Suprapubic skin (tissue), 4 donors: ENCODE results near the gene NLGN4Y. TPM values are rescaled to one million over a fixed set of nuclear protein-coding genes. Genes with fewer than 3 reads are reported as not detected.

Source experiments
- DNase-seq, 2 donors: peaks; one replicate each; pipeline ENCODE4 v3.0.0-alpha.2; 2019; ENCODE audit warnings: low spot score in 2 of 2
- H3K27ac ChIP-seq: fragments of 200-600 bp; sonication (generic); one replicate; pipeline ENCODE4 v1.5.1; 2019
- H3K27me3 ChIP-seq: fragments of 200-600 bp; sonication (generic); one replicate; pipeline ENCODE4 v1.5.1; 2019
- H3K36me3 ChIP-seq: fragments of 200-600 bp; sonication (generic); one replicate; pipeline ENCODE4 v1.5.1; 2019
- H3K4me1 ChIP-seq: fragments of 200-600 bp; sonication (generic); one replicate; pipeline ENCODE4 v1.5.1; 2019
- H3K4me3 ChIP-seq: fragments of 200-600 bp; sonication (generic); one replicate; pipeline ENCODE4 v1.5.1; 2019; ENCODE audit warnings: mild to moderate bottlenecking
- H3K9me3 ChIP-seq: fragments of 200-600 bp; sonication (generic); one replicate; pipeline ENCODE4 v1.5.1; 2019
- CTCF ChIP-seq, 2 donors: fragments of 200-600 bp in 1 of 2; fragments of 450-650 bp in 1 of 2; sonication (generic) in 1 of 2; IDR thresholded peaks; one replicate each; pipeline ENCODE4 v1.5.1; 2016 to 2019; ENCODE audit warnings: antibody characterized with exemption in 2 of 2, mild to moderate bottlenecking in 1 of 2, moderate library complexity in 1 of 2
- EP300 ChIP-seq: sonication (generic); formaldehyde crosslinking; IDR thresholded peaks from one replicate; pipeline ENCODE4 v1.6.1; 2017; ENCODE audit warnings: antibody characterized with exemption
- POLR2A ChIP-seq, 2 donors: fragments of 450-650 bp; IDR thresholded peaks; one replicate each; pipeline ENCODE4 v1.6.1; 2017; ENCODE audit warnings: antibody characterized with exemption in 2 of 2, mild to moderate bottlenecking in 2 of 2, moderate library complexity in 2 of 2
- POLR2AphosphoS5 ChIP-seq, 3 donors: sonication (generic); formaldehyde crosslinking; IDR thresholded peaks; one replicate each; pipeline ENCODE4 v1.6.1; 2017; ENCODE audit warnings: antibody characterized with exemption in 3 of 3
- WGBS: methylation state at CpG from one replicate; pipeline ENCODE4 v1.1.5; 2018; 5-methylcytosine and 5-hydroxymethylcytosine counted together
- total RNA-seq, 4 donors: library from RNA; depleted of rRNA; stranded (reverse); fragments of >200 nt; gene quantifications; one replicate each; pipeline ENCODE4 v1.1.0, GENCODE V29; 2016

NLGN4Y gene
- total RNA-seq: 10 to 100 TPM in 2 of 4 donors, not detected in 2; 10.7 to 11.1 TPM

- no peak for TF ChIP-seq POLR2AphosphoS5 (IDR thresholded peaks at IDR 0.05)
- TF ChIP-seq CTCF (IDR thresholded peaks at IDR 0.05): no peak
- no peak for TF ChIP-seq POLR2A (IDR thresholded peaks at IDR 0.05)
- no peak for TF ChIP-seq EP300
- no peaks in the 10 kb centered on the region for H3K4me1 ChIP-seq
- H3K4me3 ChIP-seq: peak within 1 kb of the TSS; percentile 62
- H3K27ac ChIP-seq: peak within 1 kb of the TSS; percentile 54
- no peaks in the 10 kb centered on the region for H3K27me3 ChIP-seq
- WGBS: no CpG with 5 or more reads among the region's 65 CpGs
- no peak for DNase-seq
- no peaks in the 10 kb centered on the region for H3K36me3 ChIP-seq
- H3K9me3 ChIP-seq: no peaks in the 10 kb centered on the region
Observed at GRCh38 chrY:14524272-14525231, at the start of gene NLGN4Y. TSS of gene NLGN4Y (plus strand) at chrY:14524529. CDS start at chrY:14622120, 97,591 bp downstream.

- H3K27ac ChIP-seq: no peak overlapping the region
- H3K27me3 ChIP-seq: no peaks in the 10 kb centered on the region
- no peak overlapping the region for H3K4me3 ChIP-seq
- no peaks in the 10 kb centered on the region for H3K9me3 ChIP-seq
- DNase-seq: no peak
- H3K4me1 ChIP-seq: no peaks in the 10 kb centered on the region
- TF ChIP-seq POLR2A (IDR thresholded peaks at IDR 0.05) (no peak), POLR2AphosphoS5 (IDR thresholded peaks at IDR 0.05) (no peak), EP300 (no peak), CTCF (IDR thresholded peaks at IDR 0.05) (no peak)
- no peaks in the 10 kb centered on the region for H3K36me3 ChIP-seq
Observed at GRCh38 chrY:14485935-14486334, 38.4 kb upstream of the NLGN4Y start.

GRCh38 chrY:14490226-14490625 lies 34.1 kb upstream of the NLGN4Y start:
- Histone ChIP-seq H3K4me1 (no peaks in the 10 kb centered on the region), H3K27ac (no peak overlapping the region), H3K36me3 (no peaks in the 10 kb centered on the region), H3K4me3 (no peak overlapping the region), H3K27me3 (no peaks in the 10 kb centered on the region), H3K9me3 (no peaks in the 10 kb centered on the region)
- DNase-seq: no peak
- WGBS: no CpG with 5 or more reads among the region's 1 CpG
- TF ChIP-seq POLR2A (IDR thresholded peaks at IDR 0.05): no peak
- no peak for TF ChIP-seq CTCF (IDR thresholded peaks at IDR 0.05)
- no peak for TF ChIP-seq EP300
- no peak for TF ChIP-seq POLR2AphosphoS5 (IDR thresholded peaks at IDR 0.05)

GRCh38 chrY:14498071-14498470 lies 26.3 kb upstream of the NLGN4Y start:
- no peak for DNase-seq
- no peaks in the 10 kb centered on the region for H3K4me1 ChIP-seq
- H3K9me3 ChIP-seq: no peaks in the 10 kb centered on the region
- H3K27ac ChIP-seq: no peak overlapping the region
- WGBS: no CpG with 5 or more reads among the region's 2 CpGs
- no peaks in the 10 kb centered on the region for H3K36me3 ChIP-seq
- no peak overlapping the region for H3K4me3 ChIP-seq
- no peaks in the 10 kb centered on the region for H3K27me3 ChIP-seq
- TF ChIP-seq POLR2AphosphoS5 (IDR thresholded peaks at IDR 0.05) (no peak), POLR2A (IDR thresholded peaks at IDR 0.05) (no peak), EP300 (no peak), CTCF (IDR thresholded peaks at IDR 0.05) (no peak)

DNA sequence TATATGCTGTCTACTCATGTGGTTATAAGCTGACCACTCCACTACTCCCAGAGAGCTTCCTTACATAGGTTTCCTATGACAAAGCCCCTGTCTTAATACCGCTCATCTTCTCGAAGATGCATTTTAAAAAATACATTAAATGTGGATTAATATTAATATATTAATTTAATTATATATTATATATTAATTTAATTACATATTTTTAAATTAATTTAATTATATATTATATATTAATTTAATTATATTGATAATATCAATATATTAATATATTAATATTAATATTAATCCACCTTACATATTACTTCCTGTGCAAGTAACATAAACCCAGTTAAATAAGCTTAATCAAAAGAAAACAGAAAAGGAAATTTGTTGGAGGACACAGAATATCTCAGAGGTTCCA lies 19.7 kb upstream of the NLGN4Y start:
- no peak overlapping the region for H3K4me3 ChIP-seq
- no peaks in the 10 kb centered on the region for H3K4me1 ChIP-seq
- no CpG with 5 or more reads among the region's 2 CpGs for WGBS
- no peak overlapping the region for H3K27ac ChIP-seq
- no peaks in the 10 kb centered on the region for H3K9me3 ChIP-seq
- no peaks in the 10 kb centered on the region for H3K27me3 ChIP-seq
- no peaks in the 10 kb centered on the region for H3K36me3 ChIP-seq
- TF ChIP-seq POLR2AphosphoS5 (IDR thresholded peaks at IDR 0.05): no peak
- TF ChIP-seq CTCF (IDR thresholded peaks at IDR 0.05): no peak
- TF ChIP-seq POLR2A (IDR thresholded peaks at IDR 0.05): no peak
- no peak for TF ChIP-seq EP300
- no peak for DNase-seq
